MM.1S (cell line): ENCODE measurements around the gene TRAM2.

Source experiments
- DNase-seq: peaks from one replicate; pipeline ENCODE4 v3.0.0-alpha.2; 2015
- H2AFZ ChIP-seq: fragments of 300-600 bp; sonication (generic); 2 replicates; pipeline ENCODE4 v1.6.0; 2016; ENCODE audit warnings: antibody characterized with exemption, low read length
- H3F3A ChIP-seq: fragments of 300-600 bp; sonication (generic); 2 replicates; pipeline ENCODE4 v1.6.1; 2016; ENCODE audit warnings: mild to moderate bottlenecking, antibody characterized with exemption, low read length, moderate library complexity, mixed read lengths; ENCODE audit not compliant: insufficient read depth
- H3K27ac ChIP-seq: fragments of 300-600 bp; sonication (generic); 2 replicates; pipeline ENCODE4 v1.5.1; 2016; ENCODE audit warnings: mild to moderate bottlenecking, low read length
- H3K27me3 ChIP-seq: fragments of 300-600 bp; sonication (generic); replicated peaks from 2 replicates; pipeline ENCODE4 v1.6.0; 2016; ENCODE audit warnings: low read length; ENCODE audit not compliant: insufficient read depth
- H3K36me3 ChIP-seq: fragments of 300-600 bp; sonication (generic); replicated peaks from 2 replicates; pipeline ENCODE4 v1.6.1; 2016; ENCODE audit warnings: mild to moderate bottlenecking, low read length, mixed read lengths; ENCODE audit not compliant: insufficient read depth
- H3K4me1 ChIP-seq: fragments of 300-600 bp; sonication (generic); 2 replicates; pipeline ENCODE4 v1.6.1; 2016; ENCODE audit warnings: low read length, mixed read lengths
- H3K4me2 ChIP-seq: fragments of 300-600 bp; sonication (generic); 2 replicates; pipeline ENCODE4 v1.6.0; 2016; ENCODE audit warnings: low read depth, low read length
- H3K4me3 ChIP-seq: fragments of 300-600 bp; sonication (generic); 2 replicates; pipeline ENCODE4 v1.5.1; 2016; ENCODE audit warnings: low read length, mixed read lengths
- H3K79me2 ChIP-seq: fragments of 300-600 bp; sonication (generic); 2 replicates; pipeline ENCODE4 v1.6.1; 2016; ENCODE audit warnings: mixed run types, low read length, mixed read lengths
- H3K9ac ChIP-seq: fragments of 300-600 bp; sonication (generic); 2 replicates; pipeline ENCODE4 v1.6.1; 2016; ENCODE audit warnings: low read length, mixed read lengths
- H3K9me2 ChIP-seq: fragments of 300-600 bp; sonication (generic); replicated peaks from 2 replicates; pipeline ENCODE4 v1.6.1; 2016; ENCODE audit warnings: mild to moderate bottlenecking, low read length, mixed read lengths; ENCODE audit not compliant: insufficient read depth
- H3K9me3 ChIP-seq: fragments of 300-600 bp; sonication (generic); replicated peaks from 2 replicates; pipeline ENCODE4 v1.6.1; 2016; ENCODE audit warnings: mild to moderate bottlenecking, low read length, mixed read lengths; ENCODE audit not compliant: insufficient read depth
- H4K20me1 ChIP-seq: fragments of 300-600 bp; sonication (generic); 2 replicates; pipeline ENCODE4 v1.6.1; 2016; ENCODE audit warnings: mild to moderate bottlenecking, low read length, moderate library complexity, mixed read lengths; ENCODE audit not compliant: insufficient read depth
- EZH2 ChIP-seq: fragments of 300-600 bp; sonication (generic); optimal IDR thresholded peaks from 2 replicates; pipeline ENCODE3; 2017; ENCODE audit warnings: low read depth, mild to moderate bottlenecking, antibody characterized with exemption, low read length, mixed read lengths
- EZH2phosphoT487 ChIP-seq: fragments of 300-600 bp; sonication (generic); IDR thresholded peaks from 2 replicates; pipeline ENCODE4 v1.6.1; 2018; ENCODE audit warnings: antibody characterized with exemption, low read length
- TF ChIP-seq, protein P1 (sequence below): fragments of 300-600 bp; sonication (generic); IDR thresholded peaks from 2 replicates; pipeline ENCODE4 v1.5.1; 2016; ENCODE audit warnings: antibody characterized with exemption, low read length, mixed read lengths

Gene TRAM2

DNA sequence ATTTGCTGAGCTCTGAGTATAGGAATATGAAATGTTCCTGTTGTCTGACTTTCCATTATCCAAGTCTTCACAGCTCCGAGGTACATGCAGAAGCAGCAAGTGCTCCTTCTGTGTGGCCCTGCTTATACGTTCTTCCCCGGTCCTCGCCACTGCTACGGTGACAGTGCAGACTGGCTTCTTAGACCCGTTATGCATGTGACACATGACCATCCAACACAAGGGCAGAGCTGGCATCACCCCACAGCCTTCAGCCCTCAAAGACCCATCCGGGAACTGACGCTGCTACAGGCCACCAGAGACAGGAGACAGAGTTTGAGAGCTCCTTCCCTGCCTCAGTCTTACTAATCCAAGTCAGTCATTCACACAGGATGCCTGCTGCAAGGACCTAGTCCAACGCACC is 70.4 kb downstream of the TRAM2 start:
- Histone ChIP-seq H3K4me2 (no peak overlapping the region), H4K20me1 (no peaks in the 10 kb centered on the region), H3K4me1 (peaks cover 17% of the 10 kb centered on the region; the same call in 1 of the 2 replicates), H3K27ac (no peak overlapping the region), H3K4me3 (no peak overlapping the region), H3K36me3 (peaks cover 56% of the 10 kb centered on the region), H3K79me2 (peaks cover 88% of the 10 kb centered on the region), H3K9ac (no peak overlapping the region), H3K27me3 (no peaks in the 10 kb centered on the region), H3K9me3 (no peaks in the 10 kb centered on the region), H3F3A (peaks cover 25% of the 10 kb centered on the region), H2AFZ (no peak overlapping the region), H3K9me2 (no peaks in the 10 kb centered on the region)
- TF ChIP-seq, protein P1, sequence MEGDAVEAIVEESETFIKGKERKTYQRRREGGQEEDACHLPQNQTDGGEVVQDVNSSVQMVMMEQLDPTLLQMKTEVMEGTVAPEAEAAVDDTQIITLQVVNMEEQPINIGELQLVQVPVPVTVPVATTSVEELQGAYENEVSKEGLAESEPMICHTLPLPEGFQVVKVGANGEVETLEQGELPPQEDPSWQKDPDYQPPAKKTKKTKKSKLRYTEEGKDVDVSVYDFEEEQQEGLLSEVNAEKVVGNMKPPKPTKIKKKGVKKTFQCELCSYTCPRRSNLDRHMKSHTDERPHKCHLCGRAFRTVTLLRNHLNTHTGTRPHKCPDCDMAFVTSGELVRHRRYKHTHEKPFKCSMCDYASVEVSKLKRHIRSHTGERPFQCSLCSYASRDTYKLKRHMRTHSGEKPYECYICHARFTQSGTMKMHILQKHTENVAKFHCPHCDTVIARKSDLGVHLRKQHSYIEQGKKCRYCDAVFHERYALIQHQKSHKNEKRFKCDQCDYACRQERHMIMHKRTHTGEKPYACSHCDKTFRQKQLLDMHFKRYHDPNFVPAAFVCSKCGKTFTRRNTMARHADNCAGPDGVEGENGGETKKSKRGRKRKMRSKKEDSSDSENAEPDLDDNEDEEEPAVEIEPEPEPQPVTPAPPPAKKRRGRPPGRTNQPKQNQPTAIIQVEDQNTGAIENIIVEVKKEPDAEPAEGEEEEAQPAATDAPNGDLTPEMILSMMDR, result no peak
- no peak for TF ChIP-seq EZH2
- TF ChIP-seq EZH2phosphoT487, result no peak
- DNase-seq, result no peak

GRCh38 chr6:52505726-52506409 is 71.0 kb downstream of the TRAM2 start:
- Histone ChIP-seq H3K36me3 (peaks cover 53% of the 10 kb centered on the region), H2AFZ (no peak overlapping the region), H3K9me3 (no peaks in the 10 kb centered on the region), H3K9me2 (no peaks in the 10 kb centered on the region), H4K20me1 (no peaks in the 10 kb centered on the region), H3K4me3 (no peak overlapping the region), H3K79me2 (peaks cover 83% of the 10 kb centered on the region), H3K27ac (no peak overlapping the region; the same call in 1 of the 2 replicates), H3K27me3 (no peaks in the 10 kb centered on the region), H3F3A (peaks cover 28% of the 10 kb centered on the region), H3K4me1 (peaks cover 20% of the 10 kb centered on the region), H3K9ac (no peak overlapping the region), H3K4me2 (no peak overlapping the region)
- DNase-seq, result no peak
- no peak for TF ChIP-seq EZH2
- TF ChIP-seq, protein P1, result 0 out of 2 replicates have a peak, but pooled peaks have one; percentile 9
- no peak for TF ChIP-seq EZH2phosphoT487

- TF ChIP-seq EZH2phosphoT487, result no peak
- DNase-seq, result no peak
- Histone ChIP-seq H3K36me3 (peaks cover 52% of the 10 kb centered on the region), H3K9ac (no peak overlapping the region), H3K4me2 (no peak overlapping the region), H3F3A (peaks cover 38% of the 10 kb centered on the region), H3K9me3 (no peaks in the 10 kb centered on the region), H3K4me1 (peaks cover 31% of the 10 kb centered on the region), H3K9me2 (no peaks in the 10 kb centered on the region), H2AFZ (no peak overlapping the region), H3K27ac (no peak overlapping the region; the same call in 1 of the 2 replicates), H4K20me1 (no peaks in the 10 kb centered on the region), H3K4me3 (no peak overlapping the region), H3K27me3 (no peaks in the 10 kb centered on the region), H3K79me2 (peaks cover 73% of the 10 kb centered on the region)
Measured at GRCh38 chr6:52504782-52505136, 72.1 kb downstream of the TRAM2 start.
